ENCODE data around the gene LINGO1. TPM values are rescaled to one million over a fixed set of nuclear protein-coding genes. Genes with fewer than 3 reads are reported as not detected.
A peak's percentile ranks its signal among the peaks of the same experiment; 100 is the strongest.

LINGO1 gene
- total and polyA plus RNA-seq, 5 donors: 5.1 to 12.1 (median 8.1) TPM

DNA sequence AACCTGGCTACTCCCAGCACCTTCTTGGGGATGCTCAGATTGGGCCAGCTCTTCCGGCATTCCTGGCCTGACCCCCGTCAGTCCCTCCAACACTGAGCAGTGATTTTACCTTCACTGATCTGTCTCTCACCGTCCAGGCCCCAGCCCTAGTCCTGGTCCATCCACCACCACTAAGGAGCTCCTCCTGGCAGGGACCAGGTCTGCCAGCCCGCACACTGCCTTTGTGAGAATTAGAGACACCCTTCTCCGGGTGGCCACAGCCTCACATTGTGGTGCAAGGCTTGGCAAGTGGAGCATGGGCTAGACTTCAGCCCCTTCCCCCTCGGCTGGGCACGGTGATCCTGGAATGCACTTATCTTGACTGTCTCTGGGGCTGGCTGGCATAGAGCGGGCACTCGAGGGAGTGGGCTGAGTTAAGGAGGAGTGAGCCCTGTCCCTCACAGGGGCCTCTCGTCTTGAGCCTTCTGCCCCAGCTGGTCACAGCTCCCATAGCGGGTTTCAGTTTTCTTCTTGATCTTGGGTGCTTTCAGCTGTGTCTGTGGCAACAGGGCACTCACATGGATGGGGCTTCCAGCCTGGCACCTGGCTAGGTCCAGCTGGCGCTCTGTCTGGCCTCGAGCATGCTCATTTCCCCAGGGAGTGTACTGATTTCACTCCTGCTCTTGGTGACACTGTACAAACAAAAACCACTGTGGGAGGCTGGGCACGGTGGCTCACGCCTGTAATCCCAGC, 53.9 kb downstream of the LINGO1 start:
- H3K27ac ChIP-seq (ENCODE audit: low read length): no peak overlapping the region
- no peak overlapping the region for H3K4me3 ChIP-seq (ENCODE audit: low read length)
- H3K9me3 ChIP-seq (ENCODE audit: control insufficient read depth, low read length): no peaks in the 10 kb centered on the region
- intact Hi-C loops (cut with DNase I): no loop called here
- no peaks in the 10 kb centered on the region for H3K4me1 ChIP-seq (ENCODE audit: control insufficient read depth, insufficient read depth, low read length)
- peak in 1 of 3 donors; percentile 45 for DNase-seq
- no peak for ATAC-seq
- no peaks in the 10 kb centered on the region for H3K27me3 ChIP-seq (ENCODE audit: control insufficient read depth, insufficient read depth)
- WGBS: 82% methylated on average over 15 of the region's 15 CpGs

DNA sequence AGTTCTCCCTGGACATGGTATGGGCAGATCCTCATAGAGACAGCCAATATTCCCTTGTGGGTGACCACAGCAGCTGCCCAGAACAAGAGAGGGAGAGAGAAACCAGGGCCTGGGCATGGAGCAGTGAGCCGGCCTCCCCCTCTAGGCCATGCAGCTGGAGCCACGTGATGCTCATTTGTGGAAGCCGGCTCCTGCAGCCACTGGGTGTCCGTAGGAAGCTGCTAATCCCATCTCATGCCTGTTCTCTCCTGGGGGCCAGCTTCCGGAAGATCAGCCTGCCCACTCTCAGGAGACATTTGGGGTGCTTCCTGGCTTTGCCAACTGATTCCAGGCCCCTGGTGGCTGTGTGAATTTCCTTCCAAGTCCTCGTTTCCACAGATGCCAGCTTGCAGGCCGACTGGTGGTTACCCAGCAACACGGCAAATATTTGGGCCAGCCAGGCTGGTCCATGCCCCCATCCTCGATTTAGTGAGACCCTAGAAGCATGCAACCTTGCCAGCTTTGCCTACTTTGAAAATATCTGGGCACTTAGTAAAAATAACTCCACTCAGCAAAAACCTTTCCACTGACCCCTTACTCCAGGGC, 55.3 kb downstream of the LINGO1 start:
- no peak overlapping the region for H3K4me3 ChIP-seq (ENCODE audit: low read length)
- no peak overlapping the region for H3K27ac ChIP-seq (ENCODE audit: low read length)
- peak in 1 of 3 donors; percentile 31 for DNase-seq
- intact Hi-C loops (cut with DNase I): no loop called here
- H3K9me3 ChIP-seq (ENCODE audit: control insufficient read depth, low read length): no peaks in the 10 kb centered on the region
- 39% methylated on average over 9 of the region's 9 CpGs for WGBS
- H3K4me1 ChIP-seq (ENCODE audit: control insufficient read depth, insufficient read depth, low read length): no peaks in the 10 kb centered on the region
- no peaks in the 10 kb centered on the region for H3K27me3 ChIP-seq (ENCODE audit: control insufficient read depth, insufficient read depth)
- peak in 1 of 2 donors; percentile 8 for ATAC-seq

DNA sequence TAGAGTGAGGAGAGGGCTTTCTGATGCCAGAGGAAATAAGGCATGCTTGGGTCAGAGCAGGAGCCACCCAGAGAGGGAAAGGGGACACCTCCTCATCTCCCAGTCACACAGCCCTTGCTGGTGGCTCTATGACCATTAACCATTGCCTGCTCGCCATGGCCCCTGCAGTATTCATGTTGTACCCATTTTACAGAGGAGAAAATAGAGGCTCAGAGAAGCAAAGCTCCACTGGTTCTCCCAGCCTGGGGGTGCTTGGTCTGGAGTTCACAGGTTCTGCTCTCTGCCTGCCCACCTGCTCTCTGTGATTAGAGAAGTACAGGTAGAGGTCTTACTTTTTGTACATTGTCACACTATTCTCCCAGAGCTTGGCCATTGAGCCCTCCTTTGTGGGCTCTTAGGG, 56.2 kb downstream of the LINGO1 start:
- Histone ChIP-seq H3K27me3 (ENCODE audit: control insufficient read depth, insufficient read depth) (no peaks in the 10 kb centered on the region), H3K4me1 (ENCODE audit: control insufficient read depth, insufficient read depth, low read length) (no peaks in the 10 kb centered on the region), H3K27ac (ENCODE audit: low read length) (no peak overlapping the region), H3K4me3 (ENCODE audit: low read length) (no peak overlapping the region), H3K9me3 (ENCODE audit: control insufficient read depth, low read length) (no peaks in the 10 kb centered on the region)
- DNase-seq (peak in 1 of 3 donors; percentile 7), ATAC-seq (no peak)
- intact Hi-C loops (cut with DNase I): no loop called here
- 89% methylated on average over 1 of the region's 1 CpG for whole genome bisulfite sequencing

DNA sequence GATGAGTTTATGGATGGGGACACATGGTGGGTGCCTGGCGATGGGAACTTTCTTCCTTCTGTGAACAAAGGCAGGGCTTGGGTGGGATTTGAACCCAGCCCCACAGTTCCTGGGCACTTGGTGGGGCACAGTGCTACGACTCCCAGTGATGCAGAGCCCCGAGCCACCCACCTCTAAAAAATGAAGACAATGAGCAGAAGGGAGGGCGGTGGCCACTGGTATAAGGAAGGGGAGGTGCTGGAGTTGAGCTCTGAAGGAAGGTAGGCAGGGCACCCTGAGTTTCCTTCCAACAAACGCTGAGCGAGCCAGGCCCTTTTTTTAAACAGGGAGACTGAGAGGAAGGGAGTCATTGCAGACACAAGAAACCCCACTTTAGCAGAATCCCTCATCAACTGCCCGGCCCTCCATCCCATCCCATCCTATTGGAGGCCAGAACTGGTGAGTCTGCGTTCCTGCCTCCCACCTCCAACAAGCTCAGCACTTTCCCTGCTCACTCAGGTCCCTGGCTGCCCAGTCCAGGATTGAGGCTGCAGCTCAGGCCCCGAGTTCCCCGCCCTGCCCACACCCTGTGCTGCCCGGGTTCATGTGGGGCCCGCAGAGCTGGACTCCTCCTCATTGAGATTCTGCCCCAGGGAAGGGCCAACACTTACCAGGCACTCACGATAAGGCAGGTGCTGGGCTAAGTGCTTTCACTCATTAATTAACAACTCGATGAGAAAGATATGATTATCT, 57.3 kb downstream of the LINGO1 start:
- intact Hi-C loops (cut with DNase I): no loop called here
- Histone ChIP-seq H3K4me3 (ENCODE audit: low read length) (no peak overlapping the region), H3K4me1 (ENCODE audit: control insufficient read depth, insufficient read depth, low read length) (no peaks in the 10 kb centered on the region), H3K27me3 (ENCODE audit: control insufficient read depth, insufficient read depth) (no peaks in the 10 kb centered on the region), H3K9me3 (ENCODE audit: control insufficient read depth, low read length) (no peaks in the 10 kb centered on the region), H3K27ac (ENCODE audit: low read length) (no peak overlapping the region)
- 68% methylated on average over 14 of the region's 14 CpGs for WGBS
- peak in 1 of 2 donors; percentile 24 for ATAC-seq
- DNase-seq: peak in 1 of 3 donors; percentile 21

DNA sequence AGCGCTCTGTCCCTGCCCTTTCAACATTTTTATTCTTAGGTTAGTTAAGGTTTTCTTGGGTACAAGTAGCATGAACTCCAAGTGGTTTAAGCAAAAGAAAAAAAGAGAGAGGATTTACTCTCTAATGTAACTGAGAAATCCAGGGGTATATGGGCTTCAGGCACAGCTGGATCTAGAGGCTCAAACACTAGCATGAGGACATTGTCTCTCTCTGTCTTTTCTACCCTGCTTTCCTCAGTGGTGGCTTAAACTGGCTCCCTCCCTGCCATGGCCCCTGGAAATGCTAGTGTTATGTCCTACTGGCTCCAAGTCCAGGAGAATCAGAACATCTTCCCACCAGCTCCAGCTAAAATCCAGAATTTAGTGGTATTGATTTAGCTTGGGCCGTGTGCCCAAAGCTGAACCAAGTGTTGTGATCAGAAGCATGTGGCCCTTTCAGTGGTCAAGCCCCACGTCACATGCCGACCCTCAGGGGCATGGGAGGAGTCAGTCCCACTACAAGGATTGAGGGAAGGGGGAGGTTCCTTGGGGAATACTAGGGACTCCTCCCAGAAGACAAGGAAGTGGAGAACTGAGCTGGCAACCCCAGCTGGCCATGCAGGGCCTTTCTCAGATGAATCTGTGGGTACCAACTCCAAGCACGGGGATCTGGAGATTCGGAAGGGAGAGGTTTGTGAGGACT, 58.0 kb downstream of the LINGO1 start:
- 89% methylated on average over 6 of the region's 6 CpGs for WGBS
- Histone ChIP-seq H3K4me1 (ENCODE audit: control insufficient read depth, insufficient read depth, low read length) (no peaks in the 10 kb centered on the region), H3K27me3 (ENCODE audit: control insufficient read depth, insufficient read depth) (no peaks in the 10 kb centered on the region), H3K4me3 (ENCODE audit: low read length) (no peak overlapping the region), H3K9me3 (ENCODE audit: control insufficient read depth, low read length) (no peaks in the 10 kb centered on the region), H3K27ac (ENCODE audit: low read length) (no peak overlapping the region)
- DNase-seq (peak in 1 of 3 donors; percentile 13), ATAC-seq (no peak)
- intact Hi-C loops (cut with DNase I): no loop called here

DNA sequence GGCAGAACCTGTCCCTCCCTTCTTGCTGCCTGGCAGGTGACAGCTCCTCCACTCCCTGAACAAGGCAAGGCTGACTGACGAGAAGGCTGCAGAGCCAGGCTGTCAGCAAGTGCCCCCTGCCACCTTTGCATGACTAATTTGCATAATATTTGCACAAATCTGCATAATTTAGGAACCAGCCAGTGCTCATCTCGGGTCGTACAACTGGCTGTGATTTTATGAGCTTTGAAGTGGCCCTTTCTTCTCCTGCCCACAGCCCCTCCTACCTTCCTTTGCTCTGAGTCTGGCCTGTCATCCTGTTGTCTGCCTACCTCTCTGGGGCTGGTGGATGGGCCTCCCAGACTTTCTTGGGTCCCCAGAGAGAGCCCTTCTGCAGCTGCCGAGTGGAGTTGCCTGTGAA, 58.9 kb downstream of the LINGO1 start:
- Histone ChIP-seq H3K27me3 (ENCODE audit: control insufficient read depth, insufficient read depth) (no peaks in the 10 kb centered on the region), H3K9me3 (ENCODE audit: control insufficient read depth, low read length) (no peaks in the 10 kb centered on the region), H3K4me1 (ENCODE audit: control insufficient read depth, insufficient read depth, low read length) (no peaks in the 10 kb centered on the region), H3K27ac (ENCODE audit: low read length) (no peak overlapping the region), H3K4me3 (ENCODE audit: low read length) (no peak overlapping the region)
- DNase-seq (peak in 1 of 3 donors; percentile 7), ATAC-seq (no peak)
- WGBS: 92% methylated on average over 4 of the region's 4 CpGs
- intact Hi-C loops (cut with DNase I): no loop called here

DNA sequence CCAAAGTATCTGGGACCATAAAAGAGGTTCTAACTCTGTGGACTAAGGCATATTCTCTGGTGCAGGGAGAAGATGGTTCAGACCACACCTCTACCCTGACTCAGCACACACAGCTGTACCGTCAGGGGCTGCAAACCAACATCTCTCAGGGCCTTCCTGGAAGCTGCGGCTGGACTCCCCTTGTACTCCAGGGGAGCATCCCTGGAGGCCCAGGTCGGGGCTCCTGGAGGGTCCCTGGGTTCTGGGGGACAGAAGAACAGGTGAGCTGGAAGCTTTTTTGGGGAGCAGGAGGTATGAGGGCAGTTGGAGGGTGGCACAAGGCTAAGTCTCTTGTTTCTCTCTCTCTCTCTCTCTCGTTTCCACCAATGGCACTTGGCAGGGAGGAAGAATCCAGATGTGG, 60.5 kb downstream of the LINGO1 start:
- ATAC-seq (no peak), DNase-seq (peak in 1 of 3 donors; percentile 22)
- Histone ChIP-seq H3K27ac (ENCODE audit: low read length) (no peak overlapping the region), H3K9me3 (ENCODE audit: control insufficient read depth, low read length) (no peaks in the 10 kb centered on the region), H3K27me3 (ENCODE audit: control insufficient read depth, insufficient read depth) (no peaks in the 10 kb centered on the region), H3K4me1 (ENCODE audit: control insufficient read depth, insufficient read depth, low read length) (no peaks in the 10 kb centered on the region), H3K4me3 (ENCODE audit: low read length) (no peak overlapping the region)
- intact Hi-C loops (cut with DNase I): no loop called here
- 87% methylated on average over 4 of the region's 4 CpGs for WGBS

DNA sequence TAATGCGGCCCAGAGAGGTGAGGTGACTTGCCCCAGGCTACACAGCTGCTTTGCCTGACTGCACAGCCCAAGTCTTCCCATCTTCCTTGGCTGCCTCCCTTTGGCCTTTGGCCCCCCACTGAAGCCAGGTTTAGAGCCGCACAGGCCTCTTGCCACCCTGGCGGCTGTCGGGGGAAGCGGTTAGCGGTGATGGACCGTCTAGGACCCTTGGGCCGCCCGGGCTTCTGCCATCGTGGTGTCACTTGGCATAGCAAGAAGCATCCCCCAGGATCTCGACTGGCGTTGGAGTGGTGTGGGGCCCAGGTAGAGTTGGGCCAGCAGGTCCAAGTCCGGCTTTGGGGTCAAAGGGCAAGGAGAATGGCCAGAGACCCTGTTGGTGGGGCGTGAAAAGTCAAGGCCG, 61.0 kb downstream of the LINGO1 start:
- Histone ChIP-seq H3K9me3 (ENCODE audit: control insufficient read depth, low read length) (no peaks in the 10 kb centered on the region), H3K4me3 (ENCODE audit: low read length) (no peak overlapping the region), H3K4me1 (ENCODE audit: control insufficient read depth, insufficient read depth, low read length) (no peaks in the 10 kb centered on the region), H3K27me3 (ENCODE audit: control insufficient read depth, insufficient read depth) (no peaks in the 10 kb centered on the region), H3K27ac (ENCODE audit: low read length) (no peak overlapping the region)
- DNase-seq (peak in 1 of 3 donors; percentile 31), ATAC-seq (no peak)
- 90% methylated on average over 15 of the region's 15 CpGs for WGBS
- intact Hi-C loops (cut with DNase I): no loop called here

DNA sequence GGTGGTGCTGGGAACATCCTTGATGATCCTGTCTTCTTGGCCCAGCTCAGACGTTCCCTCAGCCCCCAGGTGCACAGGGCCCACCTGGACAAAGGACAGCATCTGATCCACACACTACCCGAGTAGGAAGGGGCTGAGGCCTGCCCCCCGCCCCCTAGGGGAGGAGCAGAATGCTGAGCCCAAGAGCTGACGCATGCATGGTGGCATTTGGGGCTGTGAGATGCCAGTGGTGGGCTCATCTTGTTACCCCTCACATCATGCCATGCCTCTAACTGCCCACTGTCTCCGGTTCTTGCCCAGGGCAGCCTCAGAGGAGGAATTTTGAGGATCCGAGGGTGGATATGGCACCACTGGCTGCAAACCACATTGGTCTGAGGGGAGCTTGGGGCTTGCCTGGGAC, 61.5 kb downstream of the LINGO1 start:
- Histone ChIP-seq H3K27me3 (ENCODE audit: control insufficient read depth, insufficient read depth) (no peaks in the 10 kb centered on the region), H3K4me1 (ENCODE audit: control insufficient read depth, insufficient read depth, low read length) (no peaks in the 10 kb centered on the region), H3K4me3 (ENCODE audit: low read length) (no peak overlapping the region), H3K9me3 (ENCODE audit: control insufficient read depth, low read length) (no peaks in the 10 kb centered on the region), H3K27ac (ENCODE audit: low read length) (no peak overlapping the region)
- intact Hi-C loops (cut with DNase I): no loop called here
- no peak for ATAC-seq
- DNase-seq: peak in 1 of 3 donors; percentile 35
- 85% methylated on average over 6 of the region's 6 CpGs for WGBS

DNA sequence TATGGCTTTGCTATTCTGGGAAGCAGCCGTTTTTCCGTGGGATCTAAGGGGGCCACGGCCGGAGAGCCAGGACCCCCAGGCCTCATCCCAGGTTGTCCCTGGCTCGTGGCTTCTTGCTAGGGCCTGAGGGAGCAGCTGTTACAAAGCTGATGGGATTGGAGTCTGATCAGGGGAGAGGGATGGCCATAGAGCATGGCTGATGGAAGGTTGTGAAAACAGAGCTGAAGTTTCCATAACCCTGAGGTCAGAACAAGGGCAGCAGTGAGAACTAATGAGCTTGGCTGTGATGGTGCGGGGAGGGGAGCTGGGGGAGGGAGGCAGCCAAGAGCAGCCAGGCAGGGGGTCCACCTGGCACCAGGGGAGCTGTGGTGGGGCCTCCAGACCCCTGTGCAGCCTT, 63.0 kb downstream of the LINGO1 start:
- no peak overlapping the region for H3K4me3 ChIP-seq (ENCODE audit: low read length)
- ATAC-seq: peak; percentile 44 to 61
- peak in 1 of 3 donors; percentile 60 for DNase-seq

More for the DNA sequence above, 63.0 kb downstream of the LINGO1 start:
- H3K27me3 ChIP-seq (ENCODE audit: control insufficient read depth, insufficient read depth): no peaks in the 10 kb centered on the region
- WGBS: 42% methylated on average over 6 of the region's 6 CpGs
- H3K27ac ChIP-seq (ENCODE audit: low read length): no peak overlapping the region
- no peaks in the 10 kb centered on the region for H3K9me3 ChIP-seq (ENCODE audit: control insufficient read depth, low read length)
- H3K4me1 ChIP-seq (ENCODE audit: control insufficient read depth, insufficient read depth, low read length): no peaks in the 10 kb centered on the region
- intact Hi-C loops (cut with DNase I): no loop called here
